Calu3 (cell line): ENCODE measurements around the gene GLYR1. TPM values are rescaled to one million over a fixed set of nuclear protein-coding genes. Genes with fewer than 3 reads are reported as not detected.

Experiments
- BruUV-seq: library from RNA; stranded (reverse); fragments of 400-500 nt; replicated peaks from 2 replicates; lab custom pipeline; 2021; lab: Mats Ljungman, UMichigan
- CTCF ChIA-PET: fragments of 300-600 bp; sonication (Branson Sonifier 250); formaldehyde crosslinking; loops from one replicate; lab custom pipeline; 2022; ENCODE audit warnings: antibody characterized with exemption; lab: Charles Lee
- DNase-seq: peaks from one replicate; pipeline ENCODE4 v3.0.0; 2022
- H3K27ac Mint-ChIP-seq: one replicate; pipeline ENCODE4 v1.8.0; 2022; ENCODE audit warnings: mixed read lengths; ENCODE audit not compliant: unreplicated experiment
- H3K27me3 Mint-ChIP-seq: one replicate; pipeline ENCODE4 v1.8.0; 2022; ENCODE audit warnings: mixed read lengths; ENCODE audit not compliant: unreplicated experiment
- H3K36me3 Mint-ChIP-seq: one replicate; pipeline ENCODE4 v1.8.0; 2022; ENCODE audit warnings: mild to moderate bottlenecking, moderate library complexity, mixed read lengths; ENCODE audit not compliant: insufficient read depth, unreplicated experiment
- H3K4me1 Mint-ChIP-seq: one replicate; pipeline ENCODE4 v1.8.0; 2022; ENCODE audit warnings: mild to moderate bottlenecking, low read depth, mixed read lengths; ENCODE audit not compliant: unreplicated experiment
- H3K4me3 Mint-ChIP-seq: one replicate; pipeline ENCODE4 v1.8.0; 2022; ENCODE audit warnings: mild to moderate bottlenecking, low read depth, moderate library complexity, mixed read lengths; ENCODE audit not compliant: unreplicated experiment
- H3K9me3 Mint-ChIP-seq: one replicate; pipeline ENCODE4 v1.8.0; 2022; ENCODE audit warnings: low read depth, mixed read lengths; ENCODE audit not compliant: unreplicated experiment
- intact Hi-C: fragments of 100-400 bp; cut with micrococcal nuclease; formaldehyde crosslinking; loops from one replicate; pipeline ENCODE4 v1.10.0; 2022; ENCODE audit not compliant: unreplicated experiment
- total RNA-seq: library from RNA; stranded (reverse); gene quantifications from 2 replicates; pipeline ENCODE4 v1.2.3, GENCODE V29; 2022
- TF ChIP-seq, protein P1 (sequence below): fragments of 200-600 bp; IDR thresholded peaks from one replicate; pipeline ENCODE4 v1.8.0; 2022; ENCODE audit warnings: antibody characterized with exemption; ENCODE audit not compliant: unreplicated experiment

The GLYR1 gene
- total RNA-seq, 1 experiment from 2014 or later = 158 TPM

DNA sequence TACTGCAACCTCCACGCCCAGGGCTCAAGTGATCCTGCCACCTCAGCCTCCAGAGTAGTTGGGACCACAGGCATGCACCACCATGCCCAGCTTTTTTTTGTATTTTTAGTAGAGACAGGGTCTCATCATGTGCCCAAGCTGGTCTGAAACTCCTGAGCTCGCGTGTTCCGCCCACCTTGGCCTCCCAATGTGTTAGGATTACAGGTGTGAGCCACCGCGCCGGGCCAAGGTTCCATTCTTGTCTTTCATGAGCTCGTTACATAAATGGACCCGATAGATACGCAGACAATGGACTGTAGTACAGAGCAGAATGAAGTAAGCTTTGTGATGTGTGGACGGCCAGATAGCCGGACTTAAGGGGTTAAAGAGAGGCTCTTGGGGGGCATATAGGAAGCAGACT, 19.5 kb upstream of the GLYR1 start:
- H3K9me3 Mint-ChIP-seq = no peaks in the 10 kb centered on the region
- CTCF ChIA-PET = no interaction called here
- H3K27me3 Mint-ChIP-seq = no peaks in the 10 kb centered on the region
- TF ChIP-seq, protein P1, sequence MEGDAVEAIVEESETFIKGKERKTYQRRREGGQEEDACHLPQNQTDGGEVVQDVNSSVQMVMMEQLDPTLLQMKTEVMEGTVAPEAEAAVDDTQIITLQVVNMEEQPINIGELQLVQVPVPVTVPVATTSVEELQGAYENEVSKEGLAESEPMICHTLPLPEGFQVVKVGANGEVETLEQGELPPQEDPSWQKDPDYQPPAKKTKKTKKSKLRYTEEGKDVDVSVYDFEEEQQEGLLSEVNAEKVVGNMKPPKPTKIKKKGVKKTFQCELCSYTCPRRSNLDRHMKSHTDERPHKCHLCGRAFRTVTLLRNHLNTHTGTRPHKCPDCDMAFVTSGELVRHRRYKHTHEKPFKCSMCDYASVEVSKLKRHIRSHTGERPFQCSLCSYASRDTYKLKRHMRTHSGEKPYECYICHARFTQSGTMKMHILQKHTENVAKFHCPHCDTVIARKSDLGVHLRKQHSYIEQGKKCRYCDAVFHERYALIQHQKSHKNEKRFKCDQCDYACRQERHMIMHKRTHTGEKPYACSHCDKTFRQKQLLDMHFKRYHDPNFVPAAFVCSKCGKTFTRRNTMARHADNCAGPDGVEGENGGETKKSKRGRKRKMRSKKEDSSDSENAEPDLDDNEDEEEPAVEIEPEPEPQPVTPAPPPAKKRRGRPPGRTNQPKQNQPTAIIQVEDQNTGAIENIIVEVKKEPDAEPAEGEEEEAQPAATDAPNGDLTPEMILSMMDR = no peak
- DNase-seq = no peak
- no peak overlapping the region for H3K27ac Mint-ChIP-seq
- peaks cover 41% of the 10 kb centered on the region for H3K4me1 Mint-ChIP-seq
- intact Hi-C loops = no loop called here
- peaks cover 33% of the 10 kb centered on the region for H3K36me3 Mint-ChIP-seq
- no peak overlapping the region for H3K4me3 Mint-ChIP-seq
- BruUV-seq = no TSS peak

DNA sequence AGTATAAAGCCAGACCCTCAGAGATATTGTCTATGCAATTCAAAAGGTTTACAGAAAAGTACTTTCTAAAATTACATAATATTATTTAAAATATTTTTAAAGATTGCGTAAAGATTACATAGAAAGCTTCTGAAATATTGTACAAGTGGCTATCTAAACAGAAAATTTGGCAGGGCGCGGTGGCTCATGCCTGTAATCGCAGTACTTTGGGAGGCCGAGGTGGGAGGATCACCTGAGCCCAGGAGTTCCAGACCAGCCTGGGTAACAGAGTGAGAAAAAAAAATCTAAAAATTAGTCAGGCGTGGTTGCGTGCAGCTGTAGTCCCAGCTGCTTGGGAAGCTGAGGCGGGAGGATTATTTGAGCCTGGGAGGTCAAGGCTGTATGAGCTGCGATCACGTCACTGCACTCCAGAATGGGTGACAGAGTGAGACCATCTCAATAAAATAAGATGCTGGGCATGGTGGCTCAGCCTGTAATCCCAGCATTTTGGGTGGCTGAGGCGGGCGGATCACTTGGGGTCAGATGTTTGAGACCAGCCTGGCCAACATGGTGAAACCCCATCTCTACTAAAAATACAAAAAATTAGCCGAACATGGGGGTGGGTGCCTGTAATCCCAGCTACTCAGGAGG, 18.3 kb upstream of the GLYR1 start:
- CTCF ChIA-PET = no interaction called here
- Mint-ChIP-seq H3K4me1 (peaks cover 42% of the 10 kb centered on the region), H3K9me3 (no peaks in the 10 kb centered on the region), H3K27me3 (no peaks in the 10 kb centered on the region), H3K4me3 (no peak overlapping the region), H3K36me3 (peaks cover 23% of the 10 kb centered on the region), H3K27ac (no peak overlapping the region)
- BruUV-seq = no TSS peak
- TF ChIP-seq, protein P1 = no peak
- no peak for DNase-seq
- intact Hi-C loops = no loop called here

DNA sequence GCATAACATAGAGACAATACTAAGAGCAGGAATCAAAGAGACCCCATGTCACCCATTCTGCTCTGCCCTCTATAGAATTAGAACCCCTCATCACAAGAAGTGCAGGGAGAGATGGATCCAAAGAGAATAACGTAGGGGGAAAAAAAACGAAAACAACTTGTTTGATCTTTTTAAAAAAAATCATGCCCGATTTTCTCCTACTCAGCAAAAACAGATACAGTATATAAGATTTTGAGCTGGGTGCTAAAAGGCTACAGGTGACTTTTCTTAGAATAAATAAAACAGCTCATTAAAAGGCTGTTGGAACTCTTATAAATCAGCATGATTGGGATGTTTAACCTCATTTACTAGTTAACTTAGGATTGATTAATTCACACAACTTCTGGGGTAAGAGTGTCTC, 17.6 kb upstream of the GLYR1 start:
- BruUV-seq = no TSS peak
- intact Hi-C loops = no loop called here
- DNase-seq = no peak
- H3K4me3 Mint-ChIP-seq = no peak overlapping the region
- H3K9me3 Mint-ChIP-seq = no peaks in the 10 kb centered on the region
- CTCF ChIA-PET = interaction anchor here (0.6 kb wide), 1 partner anchor 125 kb away, joined by 3 read pairs; no protein-coding TSS in a partner anchor
- TF ChIP-seq, protein P1 = no peak
- H3K27me3 Mint-ChIP-seq = no peaks in the 10 kb centered on the region
- H3K27ac Mint-ChIP-seq = no peak overlapping the region
- H3K36me3 Mint-ChIP-seq = peaks cover 28% of the 10 kb centered on the region
- peaks cover 42% of the 10 kb centered on the region for H3K4me1 Mint-ChIP-seq

DNA sequence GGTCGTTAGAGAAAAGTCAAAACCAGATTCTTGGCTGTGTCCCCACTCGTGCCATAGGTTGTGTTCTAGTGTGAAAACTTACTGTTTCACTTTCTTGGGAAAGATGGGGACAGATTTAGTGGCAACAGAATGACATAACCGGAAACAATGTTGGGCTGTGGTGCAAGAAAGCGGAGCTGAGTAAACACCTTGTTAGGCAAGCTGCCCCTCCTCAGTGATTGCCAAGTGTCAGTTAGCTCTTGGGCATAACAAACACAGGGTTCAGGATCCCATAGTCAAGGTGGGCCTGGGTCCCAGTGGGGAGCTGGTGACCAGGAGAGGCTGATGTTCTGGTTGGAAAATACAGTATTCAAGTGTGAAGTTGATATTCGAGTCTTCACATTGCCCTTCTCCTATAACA, 15.6 kb upstream of the GLYR1 start:
- no peak for DNase-seq
- intact Hi-C loops = no loop called here
- peaks cover 28% of the 10 kb centered on the region for H3K4me1 Mint-ChIP-seq
- TF ChIP-seq, protein P1 = no peak
- H3K27me3 Mint-ChIP-seq = no peaks in the 10 kb centered on the region
- no peak overlapping the region for H3K4me3 Mint-ChIP-seq
- peaks cover 27% of the 10 kb centered on the region for H3K36me3 Mint-ChIP-seq
- H3K27ac Mint-ChIP-seq = no peak overlapping the region
- no peaks in the 10 kb centered on the region for H3K9me3 Mint-ChIP-seq
- CTCF ChIA-PET = interaction anchor here (0.7 to 1.0 kb wide), 4 partner anchors 12 to 82 kb away, joined by 3 read pairs; no protein-coding TSS in a partner anchor
- no TSS peak for BruUV-seq
